GM19438 (cell line): ENCODE measurements around the gene DOP1A.
"Not testable (repeated sequence)": the region's sequence is repeated elsewhere in the genome, so short reads cannot be mapped to it uniquely, and the experiment has no call there.

ENCODE experiments used
- ATAC-seq: cut with Tn5 transposase; IDR thresholded peaks from one replicate; pipeline ENCODE4 v1.9.1; 2021; ENCODE audit warnings: low read depth; ENCODE audit not compliant: unreplicated experiment

The DOP1A gene

GRCh38 chr6:83151114-83151513 is 83.6 kb downstream of the DOP1A start:
- ATAC-seq, result no peak

DNA sequence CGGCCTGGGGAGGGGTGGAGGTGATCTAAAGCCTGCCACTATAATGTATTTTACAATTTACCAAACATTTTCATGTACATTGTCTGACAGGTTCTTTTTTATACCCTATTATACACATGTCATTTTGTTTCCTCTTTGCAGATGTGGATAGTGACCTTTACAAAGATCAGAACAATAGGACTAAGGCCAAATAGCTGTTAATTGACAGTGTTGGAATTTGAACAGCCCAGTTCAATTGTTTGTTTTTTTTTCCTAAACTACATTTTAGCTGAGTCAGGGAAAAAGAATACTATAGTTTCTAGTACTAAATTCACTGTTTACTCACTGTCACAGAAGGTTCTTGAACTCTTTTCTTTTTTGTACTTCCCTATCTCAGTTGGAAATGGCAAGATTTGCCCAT is 85.4 kb downstream of the DOP1A start:
- ATAC-seq, result no peak

- no peak for ATAC-seq
Measured at GRCh38 chr6:83153883-83154521, 86.5 kb downstream of the DOP1A start.

DNA sequence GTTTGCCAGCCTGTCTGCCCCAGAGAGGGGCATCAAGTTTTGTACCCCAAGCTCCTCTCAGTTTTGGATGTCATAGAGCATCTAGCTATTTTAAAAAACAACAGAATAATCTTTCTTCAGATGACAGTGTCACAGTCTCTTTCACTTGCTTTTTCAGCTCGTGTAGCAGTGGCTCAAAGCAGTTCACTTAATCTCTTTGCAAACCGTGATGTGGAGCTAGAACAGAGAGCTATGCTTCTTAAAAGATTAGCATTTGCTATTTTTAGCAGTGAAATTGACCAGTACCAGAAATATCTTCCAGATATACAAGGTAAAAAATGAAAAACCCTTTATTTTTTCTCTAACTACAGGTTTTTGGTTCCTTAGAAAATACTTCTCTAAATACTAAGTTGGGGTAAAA is 88.3 kb downstream of the DOP1A start:
- ATAC-seq, result no peak

DNA sequence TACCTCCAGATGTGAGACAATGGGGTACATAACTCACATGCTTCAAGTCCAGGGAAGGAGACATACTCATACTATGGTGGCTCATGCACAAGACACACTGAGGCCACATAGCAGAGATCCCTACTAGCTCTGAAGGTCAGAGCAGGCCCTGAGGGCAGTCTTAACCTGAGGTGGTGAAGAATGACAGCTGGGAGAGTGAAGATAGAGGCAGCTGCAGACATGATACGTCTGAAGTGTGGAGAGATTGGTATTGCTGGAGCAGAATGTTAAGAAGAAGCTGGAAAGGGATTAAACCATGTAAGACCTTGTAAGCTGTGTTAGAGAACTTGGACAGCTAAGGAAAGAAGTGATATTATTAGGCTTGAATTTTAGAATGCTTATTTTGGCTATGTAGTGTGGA is 92.7 kb downstream of the DOP1A start:
- no peak for ATAC-seq

DNA sequence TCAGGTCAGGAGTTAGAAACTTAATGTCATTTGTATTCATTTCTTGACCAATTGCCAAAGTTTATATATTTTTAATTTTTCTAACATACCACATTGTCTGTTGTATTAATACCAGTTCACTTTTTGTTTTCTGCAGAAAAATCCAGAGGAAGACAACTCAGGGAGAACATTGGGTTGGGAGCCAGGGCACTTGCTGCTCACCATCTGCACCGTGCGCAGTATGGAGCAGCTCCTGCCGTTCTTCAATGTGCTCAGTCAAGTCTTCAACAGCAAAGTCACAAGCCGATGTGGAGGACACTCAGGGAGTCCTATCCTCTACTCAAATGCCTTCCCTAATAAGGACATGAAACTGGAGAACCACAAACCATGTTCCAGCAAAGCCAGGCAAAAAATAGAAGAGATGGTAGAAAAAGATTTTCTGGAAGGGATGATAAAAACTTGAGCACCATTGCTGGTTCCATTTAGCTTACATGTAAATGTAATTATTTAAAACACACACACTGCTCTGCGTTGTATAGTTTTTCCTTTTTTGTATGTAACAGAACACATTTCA is 100.3 kb downstream of the DOP1A start:
- ATAC-seq, result no peak

GRCh38 chr6:83168556-83168955 is 101.1 kb downstream of the DOP1A start:
- no peak for ATAC-seq

DNA sequence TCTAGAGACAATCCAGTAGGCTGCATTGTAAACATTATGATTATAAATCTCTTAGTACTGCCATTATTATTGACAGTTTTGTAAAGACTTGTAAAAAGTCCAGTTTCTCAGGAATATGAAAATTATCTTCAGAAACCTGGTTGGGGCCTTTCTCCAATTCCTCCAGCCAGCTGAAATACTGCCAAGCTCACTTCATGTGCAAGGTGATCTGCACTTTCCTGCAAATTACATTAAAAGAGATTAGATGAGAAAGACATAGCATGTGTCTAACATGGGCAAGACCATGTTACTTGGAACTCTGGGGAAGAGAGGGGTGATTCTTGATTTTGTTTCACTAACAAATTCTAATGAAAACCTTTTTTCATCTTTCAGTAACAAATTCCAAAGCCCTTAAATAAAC is 101.6 kb downstream of the DOP1A start:
- no peak for ATAC-seq

- ATAC-seq, result no peak
Measured at GRCh38 chr6:83169511-83169910, 102.0 kb downstream of the DOP1A start.

DNA sequence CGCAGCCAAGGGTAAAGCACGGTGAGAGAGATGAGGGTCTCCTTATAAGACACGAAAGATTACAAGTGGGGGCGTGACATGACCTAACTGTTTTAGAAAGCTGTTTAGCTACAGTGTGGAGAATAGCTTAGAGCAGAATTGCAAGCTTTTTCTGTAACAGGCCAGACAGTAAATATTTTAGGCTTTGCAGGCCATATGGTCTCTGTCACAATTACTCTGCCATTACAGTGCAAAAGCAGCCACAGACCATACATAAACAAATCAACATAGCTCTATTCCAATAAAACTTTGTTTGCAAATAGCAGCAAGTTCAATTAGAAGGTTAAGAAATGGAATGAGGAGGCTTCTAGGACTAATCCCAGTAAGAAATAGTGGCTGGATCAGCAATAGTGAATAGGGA is 108.8 kb downstream of the DOP1A start:
- no peak for ATAC-seq

- ATAC-seq, result no peak
Measured at GRCh38 chr6:83180426-83180950, 113.0 kb downstream of the DOP1A start.

GRCh38 chr6:83182114-83182513 is 114.6 kb downstream of the DOP1A start:
- no peak for ATAC-seq

GRCh38 chr6:83183082-83183828 is 115.8 kb downstream of the DOP1A start:
- ATAC-seq, result no peak

DNA sequence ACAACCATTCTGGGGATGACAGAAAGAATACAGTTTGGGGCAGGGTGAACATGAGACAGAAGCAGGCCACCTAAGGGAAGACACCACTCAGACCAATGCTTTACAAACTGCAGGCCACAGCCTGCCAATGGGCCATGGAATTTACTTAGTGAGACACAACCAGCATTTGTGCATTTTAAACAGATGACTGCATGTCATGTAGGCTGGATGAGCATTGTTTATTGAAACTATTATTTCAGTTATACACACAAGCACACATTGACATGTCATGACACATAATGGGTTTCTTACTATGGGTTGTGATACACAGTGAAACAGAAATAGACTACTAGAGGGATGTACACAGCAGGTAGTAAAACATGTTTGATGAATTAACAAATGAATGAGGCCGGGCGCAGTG is 117.6 kb downstream of the DOP1A start:
- no peak for ATAC-seq

- ATAC-seq, result no peak
Measured at GRCh38 chr6:83188501-83188900, 121.0 kb downstream of the DOP1A start.

DNA sequence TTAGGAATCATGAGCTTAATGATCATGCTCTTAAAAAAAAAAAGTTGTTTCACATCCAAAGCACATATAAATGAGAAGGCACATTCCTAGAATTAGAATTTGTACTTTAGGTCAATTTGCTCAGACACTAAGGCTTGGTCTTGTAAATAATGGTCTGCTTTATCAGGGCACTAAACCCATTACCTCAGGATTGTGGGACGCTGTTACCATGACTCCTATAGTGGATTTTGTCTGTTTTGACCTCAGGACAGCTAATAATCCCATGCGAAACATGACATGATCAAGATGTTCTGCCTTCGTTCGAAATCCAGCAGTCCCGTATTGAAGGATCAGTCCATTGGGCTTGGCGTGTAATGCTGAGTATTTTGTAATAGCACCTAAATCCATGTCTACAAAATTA is 123.2 kb downstream of the DOP1A start:
- ATAC-seq, result no peak

DNA sequence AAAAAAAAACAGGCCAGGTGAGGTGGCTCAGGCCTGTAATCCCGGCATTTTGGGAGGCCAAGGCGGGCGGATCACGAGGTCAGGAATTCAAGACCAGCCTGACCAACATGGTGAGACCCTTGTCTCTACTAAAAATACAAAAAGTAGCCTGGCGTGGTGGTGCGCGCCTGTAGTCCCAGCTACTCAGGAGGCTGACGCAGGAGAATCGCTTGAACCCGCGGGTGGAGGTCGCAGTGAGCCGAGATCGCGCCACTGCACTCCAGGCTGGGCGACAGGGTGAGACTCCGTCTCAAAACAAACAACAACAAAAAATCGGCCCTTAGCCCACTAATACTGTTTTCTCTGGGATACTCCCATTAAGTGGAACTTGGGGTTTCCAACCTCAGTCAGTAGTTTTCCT is 124.5 kb downstream of the DOP1A start:
- ATAC-seq, result not testable (repeated sequence)

- ATAC-seq, result no peak
Measured at GRCh38 chr6:83192456-83192855, 125.0 kb downstream of the DOP1A start.

GRCh38 chr6:83192871-83193746 is 125.6 kb downstream of the DOP1A start, which contains the start of the genes PGM3 and RWDD2A:
PGM3 (minus strand) TSS chr6:83193265; CDS start chr6:83191012, 2,253 bp downstream.
RWDD2A (plus strand) TSS chr6:83193357; CDS start chr6:83194452, 1,095 bp downstream.
- peak; percentile 95 for ATAC-seq

DNA sequence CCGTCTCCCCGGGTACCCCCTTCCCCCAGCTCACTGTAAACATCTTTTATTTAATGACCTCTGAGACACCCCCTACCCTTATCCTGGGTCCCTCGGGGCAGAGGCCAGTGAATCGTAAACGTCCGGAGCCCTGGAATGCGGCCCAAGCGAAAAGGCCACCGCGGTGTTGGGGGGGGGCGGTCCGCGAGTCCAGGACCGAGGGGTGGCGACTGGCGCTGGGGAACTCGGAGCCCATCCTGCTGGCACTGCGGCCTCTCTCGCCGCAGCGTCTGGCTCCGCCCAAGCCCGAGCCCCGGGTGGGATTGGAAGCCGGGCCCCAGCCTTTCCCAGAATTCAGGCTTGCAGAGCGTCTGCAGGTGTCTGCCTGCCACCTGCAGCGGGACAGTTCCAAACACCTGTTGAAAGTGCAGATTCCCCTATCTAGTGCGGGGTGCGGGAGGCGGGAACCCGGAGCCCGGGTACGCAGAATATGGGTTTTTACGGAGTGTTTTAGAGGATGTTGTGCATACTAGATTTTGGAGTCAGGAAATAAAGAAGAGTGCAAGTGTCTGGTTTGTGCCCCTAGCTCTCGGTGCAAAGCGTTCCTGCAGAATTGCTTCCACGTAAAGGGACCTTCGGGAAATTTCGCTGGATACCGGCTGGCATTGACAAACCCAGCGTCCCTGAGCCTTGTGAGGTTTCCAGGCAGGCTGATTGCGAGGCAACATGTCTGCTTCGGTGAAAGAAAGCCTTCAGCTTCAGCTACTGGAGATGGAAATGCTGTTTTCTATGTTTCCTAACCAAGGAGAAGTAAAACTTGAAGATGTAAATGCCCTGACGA is 126.5 kb downstream of the DOP1A start:
- ATAC-seq, result peak; percentile 33
